GM12892 (cell line): Measurements from ENCODE around the gene AK5.

Experiments
- POLR2A ChIP-seq: IDR thresholded peaks from 2 replicates; pipeline ENCODE4 v1.6.1; 2011; ENCODE audit warnings: low read depth, low read length, control low read depth
- POLR2AphosphoS5 ChIP-seq: IDR thresholded peaks from 2 replicates; pipeline ENCODE4 v1.6.1; 2011; ENCODE audit warnings: low read depth, low read length, control low read depth

DNA sequence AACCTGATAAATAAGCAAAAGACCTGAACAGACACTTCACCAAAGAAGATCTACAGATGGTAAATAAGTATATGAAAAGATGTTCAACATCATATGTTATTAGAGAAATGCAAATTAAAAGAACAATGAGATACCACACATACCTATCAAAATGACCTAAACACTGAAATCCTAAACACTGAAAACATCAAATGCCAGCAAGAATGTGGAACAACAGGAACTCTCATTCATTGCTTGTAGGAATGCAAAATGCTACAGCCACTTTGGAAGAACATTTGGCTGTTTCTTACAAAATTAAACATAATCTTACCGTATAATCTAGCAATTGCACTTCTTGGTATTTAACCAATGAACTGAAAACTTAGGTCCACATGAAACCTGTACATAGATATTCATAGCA, 47.7 kb upstream of the AK5 start:
- TF ChIP-seq POLR2A, result no peak
- TF ChIP-seq POLR2AphosphoS5, result no peak
